H1 (cell line): ENCODE data around the gene HOMER2. TPM values are rescaled to one million over a fixed set of nuclear protein-coding genes. Genes with fewer than 3 reads are reported as not detected.

Experiments
- CTCF ChIA-PET: fragments of 300-600 bp; sonication (Branson Sonifier 250); formaldehyde crosslinking; loops from one replicate; lab custom pipeline; 2021; ENCODE audit not compliant: partially characterized antibody; lab: Charles Lee
- POLR2A ChIA-PET: fragments of 300-600 bp; sonication (Branson Sonifier 250); formaldehyde crosslinking; loops from one replicate; lab custom pipeline; 2021; ENCODE audit warnings: inconsistent platforms; ENCODE audit not compliant: partially characterized antibody; lab: Charles Lee
- DNase-seq, 2 experiments: peaks; one replicate each; pipeline versions ENCODE4 v3.0.0 to v3.0.0-alpha.2; 2010 to 2022; ENCODE audit warnings: low spot score in 2 of 2, low read depth in 1 of 2, mixed read lengths in 1 of 2
- FAIRE-seq: peaks from 2 replicates; lab custom pipeline; 2011; peaks lifted over from hg19 to GRCh38; lab: Jason Lieb, UNC
- H2AFZ ChIP-seq: 2 replicates; pipeline ENCODE4 v1.8.1; 2012; ENCODE audit warnings: low read length, inconsistent platforms
- H2AK5ac ChIP-seq: 2 replicates; pipeline ENCODE4 v1.6.1; 2013; ENCODE audit warnings: low read depth, low read length
- H2BK120ac ChIP-seq: replicated peaks from 2 replicates; pipeline ENCODE3; 2013; ENCODE audit warnings: low read depth, low read length, inconsistent platforms
- H2BK12ac ChIP-seq: 2 replicates; pipeline ENCODE4 v1.6.1; 2013; ENCODE audit warnings: low read depth, low read length
- H2BK15ac ChIP-seq: 2 replicates; pipeline ENCODE4 v1.6.1; 2013; ENCODE audit warnings: low read length
- H2BK20ac ChIP-seq: 2 replicates; pipeline ENCODE4 v1.6.1; 2013; ENCODE audit warnings: low read length
- H2BK5ac ChIP-seq: 2 replicates; pipeline ENCODE4 v1.6.1; 2013; ENCODE audit warnings: low read depth, low read length
- H3K14ac ChIP-seq: 2 replicates; pipeline ENCODE4 v1.6.1; 2013; ENCODE audit warnings: inconsistent platforms; ENCODE audit not compliant: insufficient read length
- H3K18ac ChIP-seq: 2 replicates; pipeline ENCODE4 v1.6.1; 2013; ENCODE audit warnings: low read length; ENCODE audit errors: extremely low read depth
- H3K23ac ChIP-seq: 2 replicates; pipeline ENCODE4 v1.6.1; 2013; ENCODE audit warnings: inconsistent platforms; ENCODE audit not compliant: insufficient read length
- H3K23me2 ChIP-seq: 2 replicates; pipeline ENCODE4 v1.6.1; 2013; ENCODE audit warnings: low read depth, low read length
- H3K27ac ChIP-seq: 2 replicates; pipeline ENCODE4 v1.6.1; 2011; ENCODE audit warnings: low read depth, low read length, inconsistent platforms
- H3K27me3 ChIP-seq, 4 experiments: replicated peaks in 1 of 4; 1 replicate in 1 of 4; 2 replicates in 3 of 4; pipeline versions ENCODE4 v1.6.1 to v1.8.1; 2011 to 2013; ENCODE audit warnings: low read length in 3 of 4, mild to moderate bottlenecking in 3 of 4, inconsistent platforms in 2 of 4, mixed read lengths in 2 of 4, moderate library complexity in 1 of 4; ENCODE audit not compliant: control insufficient read depth in 3 of 4, insufficient read depth in 3 of 4; ENCODE audit errors: extremely low read depth in 1 of 4
- H3K36me3 ChIP-seq, 4 experiments: 2 replicates each; pipeline versions ENCODE4 v1.6.1 to v1.8.1; 2011 to 2013; ENCODE audit warnings: mild to moderate bottlenecking in 4 of 4, low read length in 3 of 4, moderate library complexity in 2 of 4, control low read depth in 1 of 4, inconsistent platforms in 1 of 4; ENCODE audit not compliant: insufficient read depth in 4 of 4, control insufficient read depth in 2 of 4
- H3K4ac ChIP-seq: replicated peaks from 2 replicates; pipeline ENCODE3; 2013; ENCODE audit warnings: low read length, low read depth, mixed read lengths, inconsistent platforms; ENCODE audit not compliant: insufficient read length
- H3K4me1 ChIP-seq, 4 experiments: replicated peaks in 1 of 4; 1 replicate in 1 of 4; 2 replicates in 3 of 4; pipeline versions ENCODE4 v1.6.1 to v1.8.1; 2011 to 2013; ENCODE audit warnings: low read length in 3 of 4, inconsistent platforms in 2 of 4, mixed read lengths in 1 of 4; ENCODE audit not compliant: insufficient read depth in 4 of 4, control insufficient read depth in 3 of 4
- H3K4me2 ChIP-seq, 2 experiments: 2 replicates each; pipeline versions ENCODE4 v1.6.1 to v1.8.1; 2011 to 2013; ENCODE audit warnings: low read depth in 2 of 2, low read length in 2 of 2, control low read depth in 1 of 2, inconsistent platforms in 1 of 2, mild to moderate bottlenecking in 1 of 2; ENCODE audit not compliant: insufficient read depth in 1 of 2
- H3K4me3 ChIP-seq, 4 experiments: fragments of 200-600, 300-600 bp in 1 of 4; sonication (generic), shearing (Covaris generic), sonication (Bioruptor Twin) in 1 of 4; 2 replicates each; pipeline versions ENCODE4 v1.5.1 to v1.8.1; 2011 to 2016; ENCODE audit warnings: low read length in 4 of 4, low read depth in 3 of 4, control low read depth in 2 of 4, inconsistent platforms in 2 of 4, mild to moderate bottlenecking in 2 of 4, mixed read lengths in 1 of 4, moderate library complexity in 1 of 4; ENCODE audit not compliant: insufficient read depth in 2 of 4; ENCODE audit errors: extremely low read depth in 1 of 4
- H3K56ac ChIP-seq: replicated peaks from 2 replicates; pipeline ENCODE3; 2013; ENCODE audit warnings: low read depth, mild to moderate bottlenecking, mixed read lengths, low read length, inconsistent platforms; ENCODE audit not compliant: insufficient read length
- H3K79me1 ChIP-seq: 2 replicates; pipeline ENCODE4 v1.6.1; 2013; ENCODE audit warnings: low read depth, low read length, control low read depth
- H3K79me2 ChIP-seq, 2 experiments: 2 replicates each; pipeline versions ENCODE4 v1.6.1 to v1.8.1; 2012 to 2013; ENCODE audit warnings: low read length in 2 of 2, mild to moderate bottlenecking in 2 of 2, inconsistent platforms in 1 of 2; ENCODE audit not compliant: insufficient read depth in 2 of 2, control insufficient read depth in 1 of 2
- H3K9ac ChIP-seq, 4 experiments: replicated peaks in 1 of 4; 1 replicate in 1 of 4; 2 replicates in 3 of 4; pipeline versions ENCODE4 v1.6.1 to v1.8.1; 2011 to 2013; ENCODE audit warnings: low read depth in 3 of 4, low read length in 3 of 4, control low read depth in 2 of 4, mild to moderate bottlenecking in 2 of 4, moderate library complexity in 2 of 4, inconsistent platforms in 1 of 4; ENCODE audit errors: extremely low read depth in 1 of 4
- H3K9me3 ChIP-seq, 2 experiments: 2 replicates each; pipeline versions ENCODE4 v1.6.1 to v1.8.1; 2012 to 2013; ENCODE audit warnings: mild to moderate bottlenecking in 2 of 2, moderate library complexity in 2 of 2, control low read depth in 1 of 2, inconsistent platforms in 1 of 2, low read depth in 1 of 2, low read length in 1 of 2, mixed read lengths in 1 of 2; ENCODE audit not compliant: insufficient read depth in 2 of 2
- H4K20me1 ChIP-seq, 2 experiments: replicated peaks in 1 of 2; 2 replicates each; pipeline versions ENCODE3 to v1.8.1; 2011 to 2013; ENCODE audit warnings: inconsistent platforms in 2 of 2, low read length in 2 of 2, mild to moderate bottlenecking in 1 of 2; ENCODE audit not compliant: insufficient read depth in 2 of 2, control insufficient read depth in 1 of 2
- H4K5ac ChIP-seq: 2 replicates; pipeline ENCODE4 v1.6.1; 2013; ENCODE audit warnings: low read length, low read depth, mixed read lengths, inconsistent platforms; ENCODE audit not compliant: insufficient read length
- H4K8ac ChIP-seq: 2 replicates; pipeline ENCODE4 v1.8.0; 2013; ENCODE audit warnings: mild to moderate bottlenecking, moderate library complexity, low read length, inconsistent platforms; ENCODE audit not compliant: insufficient read depth; ENCODE audit errors: extremely low read depth
- H4K91ac ChIP-seq: replicated peaks from 2 replicates; pipeline ENCODE3; 2013; ENCODE audit warnings: low read length, mixed read lengths, inconsistent platforms; ENCODE audit not compliant: insufficient read length
- BRCA1 ChIP-seq: IDR thresholded peaks from 2 replicates; pipeline ENCODE4 v1.6.1; 2012; ENCODE audit warnings: low read depth, low read length, improper control_type of control experiment
- CTBP2 ChIP-seq: IDR thresholded peaks from 2 replicates; pipeline ENCODE4 v1.7.0; 2011; ENCODE audit warnings: borderline replicate concordance, mild to moderate bottlenecking, moderate library complexity, mixed read lengths, low read length; ENCODE audit not compliant: insufficient read depth, insufficient read length
- EGR1 ChIP-seq: IDR thresholded peaks from 2 replicates; pipeline ENCODE4 v1.6.1; 2011; ENCODE audit warnings: low read depth, low read length, borderline replicate concordance
- EP300 ChIP-seq, 2 experiments: IDR thresholded peaks; 1 replicate in 1 of 2; 2 replicates in 1 of 2; pipeline ENCODE4 v1.6.1; 2011 to 2012; ENCODE audit warnings: low read depth in 2 of 2, low read length in 2 of 2, mild to moderate bottlenecking in 2 of 2, borderline replicate concordance in 1 of 2, inconsistent platforms in 1 of 2, moderate library complexity in 1 of 2
- GABPA ChIP-seq: IDR thresholded peaks from 2 replicates; pipeline ENCODE4 v1.6.1; 2011; ENCODE audit warnings: mild to moderate bottlenecking, low read length, moderate library complexity, borderline replicate concordance; ENCODE audit not compliant: insufficient read depth
- GTF2F1 ChIP-seq: IDR thresholded peaks from 2 replicates; pipeline ENCODE4 v1.6.1; 2012; ENCODE audit warnings: low read depth, low read length, improper control_type of control experiment, borderline replicate concordance
- HDAC2 ChIP-seq, 2 experiments: fragments of 300-600 bp in 1 of 2; sonication (generic) in 1 of 2; IDR thresholded peaks; 2 replicates each; pipeline ENCODE4 v1.6.1; 2011 to 2012; ENCODE audit warnings: low read depth in 2 of 2, low read length in 2 of 2, mild to moderate bottlenecking in 2 of 2, moderate library complexity in 2 of 2, borderline replicate concordance in 1 of 2, inconsistent platforms in 1 of 2
- KDM5A ChIP-seq: fragments of 200-600 bp; IDR thresholded peaks from 2 replicates; pipeline ENCODE4 v1.7.1; 2012; ENCODE audit warnings: mild to moderate bottlenecking, low read length, inconsistent platforms, mixed read lengths
- RBBP5 ChIP-seq: IDR thresholded peaks from 2 replicates; pipeline ENCODE4 v1.7.1; 2012; ENCODE audit warnings: low read depth, mild to moderate bottlenecking, inconsistent platforms, low read length, moderate library complexity, borderline replicate concordance
- RFX5 ChIP-seq: IDR thresholded peaks from 2 replicates; pipeline ENCODE4 v1.6.1; 2011; ENCODE audit warnings: low read depth, low read length, improper control_type of control experiment, borderline replicate concordance
- SAP30 ChIP-seq: fragments of 300-600 bp; sonication (generic); IDR thresholded peaks from 2 replicates; pipeline ENCODE4 v1.7.1; 2012; ENCODE audit warnings: low read length, moderate library complexity, mild to moderate bottlenecking, inconsistent platforms; ENCODE audit not compliant: insufficient read depth, insufficient replicate concordance
- SIX5 ChIP-seq: IDR thresholded peaks from 2 replicates; pipeline ENCODE4 v1.6.1; 2011; ENCODE audit warnings: mild to moderate bottlenecking, low read depth, low read length
- SRF ChIP-seq: IDR thresholded peaks from 2 replicates; pipeline ENCODE4 v1.6.1; 2011; ENCODE audit warnings: mild to moderate bottlenecking, low read depth, low read length, moderate library complexity
- TCF12 ChIP-seq: IDR thresholded peaks from 2 replicates; pipeline ENCODE4 v1.6.1; 2011; ENCODE audit warnings: low read depth, mild to moderate bottlenecking, low read length
- WGBS, 2 experiments: shearing (Covaris generic) in 1 of 2; methylation state at CpG; one replicate each; pipeline versions ENCODE4 v1.1.6 to v1.1.7; 2013 to 2015; ENCODE audit warnings: low lambda C conversion rate in 2 of 2, mixed read lengths in 2 of 2, inconsistent platforms in 1 of 2, low coverage in 1 of 2, missing lambda C conversion rate in 1 of 2; ENCODE audit not compliant: insufficient replicate concordance in 2 of 2, insufficient coverage in 1 of 2, insufficient read length in 1 of 2; ENCODE audit errors: extremely low coverage in 1 of 2, missing lambda C conversion rate in 1 of 2; 5-methylcytosine and 5-hydroxymethylcytosine counted together
- polyA plus RNA-seq, 7 experiments: library from polyadenylated mRNA; depleted of rRNA in 3 of 7; stranded (reverse) in 5 of 7; unstranded in 2 of 7; fragments of >200 nt in 5 of 7; fragments of 200-250 nt in 2 of 7; gene quantifications; 1 replicate in 5 of 7; 2 replicates in 1 of 7; 4 replicates in 1 of 7; pipeline versions ENCODE4 v1.2.1 to v1.2.3, GENCODE V29; 2011 to 2013; ENCODE audit warnings: missing spikeins in 2 of 7, mixed read lengths in 2 of 7
- total RNA-seq: library from RNA; stranded (reverse); fragmentation: NEBNext Ultra II Directional; extraction: Animal tissue kit (Norgen Biotek cat#: 25700); gene quantifications from 2 replicates; pipeline ENCODE4 v1.2.1, GENCODE V29; 2021

Gene HOMER2
- total and polyA plus RNA-seq, 2 of the 8 experiments (the other 6 are each of a cell fraction or from before 2014, with no cell fraction given), result 12.5 to 27.6 TPM

DNA sequence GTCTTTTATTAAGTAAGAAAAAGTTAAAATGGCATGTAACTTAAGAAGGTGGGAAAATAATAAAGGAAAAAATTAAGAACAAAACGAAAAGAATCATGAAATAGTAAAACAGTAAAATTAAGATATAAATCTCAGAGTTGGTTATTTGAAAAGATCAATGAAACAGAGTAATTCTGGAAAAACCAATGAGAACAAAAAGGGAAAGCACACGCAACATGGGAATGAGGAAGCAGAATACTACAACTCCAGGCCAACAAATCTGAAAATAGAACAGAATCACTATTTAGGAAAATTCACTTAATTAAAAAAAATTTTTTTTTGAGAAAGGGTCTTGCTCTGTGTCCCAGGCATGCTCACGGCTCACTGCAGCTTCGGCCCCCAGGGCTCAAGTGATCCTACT lies 112.4 kb downstream of the HOMER2 start:
- no peak for FAIRE-seq
- 88% methylated on average over 4 of the region's 4 CpGs; no CpG with 5 or more reads in 1 of the 2 experiments for WGBS, 2 experiments
- H2BK15ac ChIP-seq, result no peak overlapping the region
- no peak overlapping the region for H2BK120ac ChIP-seq
- H3K23ac ChIP-seq, result no peak overlapping the region
- no peak overlapping the region for H3K56ac ChIP-seq
- H3K4me2 ChIP-seq, result no peak overlapping the region
- H4K20me1 ChIP-seq, result no peaks in the 10 kb centered on the region
- no peaks in the 10 kb centered on the region; the same call in 1 of the 2 replicates for H3K23me2 ChIP-seq
- no peak overlapping the region for H2BK20ac ChIP-seq
- ChIA-PET CTCF (interaction anchor here (1.5 kb wide), 1 partner anchor 10 kb away, joined by 9 read pairs; no protein-coding TSS in a partner anchor), POLR2A (no interaction called here)
- H2BK12ac ChIP-seq, result no peak overlapping the region
- no peak overlapping the region for H2BK5ac ChIP-seq
- H3K4me1 ChIP-seq, result no peaks in the 10 kb centered on the region
- no peaks in the 10 kb centered on the region for H3K27me3 ChIP-seq
- H3K27ac ChIP-seq, result no peak overlapping the region
- H3K4me3 ChIP-seq, result no peak overlapping the region
- no peaks in the 10 kb centered on the region for H3K79me1 ChIP-seq
- no peak overlapping the region for H3K18ac ChIP-seq
- no peak overlapping the region for H4K91ac ChIP-seq
- DNase-seq, result no peak
- no peak overlapping the region for H3K9ac ChIP-seq
- H3K36me3 ChIP-seq, result no peaks in the 10 kb centered on the region; a peak in 1 of 8 replicates
- H3K79me2 ChIP-seq, result no peaks in the 10 kb centered on the region
- no peak overlapping the region for H2AFZ ChIP-seq
- H2AK5ac ChIP-seq, result no peak overlapping the region
- no peak overlapping the region for H4K8ac ChIP-seq
- H3K14ac ChIP-seq, result no peak overlapping the region
- H3K9me3 ChIP-seq, result no peaks in the 10 kb centered on the region
- no peak overlapping the region for H3K4ac ChIP-seq
- H4K5ac ChIP-seq, result no peak overlapping the region
- no peak for TF ChIP-seq SAP30
- no peak for TF ChIP-seq EP300 (IDR thresholded peaks at IDR 0.05; ENCODE audit: borderline replicate concordance in 1 of 2, low read depth in 2 of 2, low read length in 2 of 2)
- TF ChIP-seq RFX5, result no peak
- TF ChIP-seq BRCA1, result no peak
- TF ChIP-seq SRF, result no peak
- no peak for TF ChIP-seq GTF2F1
- no peak for TF ChIP-seq TCF12
- TF ChIP-seq GABPA, result no peak
- no peak for TF ChIP-seq SIX5
- TF ChIP-seq EGR1, result no peak
- TF ChIP-seq HDAC2 (IDR thresholded peaks at IDR 0.05; ENCODE audit: borderline replicate concordance in 1 of 2, low read depth in 2 of 2, low read length in 2 of 2), result no peak
- TF ChIP-seq RBBP5, result no peak
- no peak for TF ChIP-seq CTBP2
- no peak for TF ChIP-seq KDM5A
